Uterus (tissue), 4 donors: ENCODE data around the gene C4orf50. TPM values are rescaled to one million over a fixed set of nuclear protein-coding genes. Genes with fewer than 3 reads are reported as not detected.
A peak's percentile ranks its signal among the peaks of the same experiment; 100 is the strongest.

Source experiments
- DNase-seq, 2 donors: peaks; one replicate each; pipeline ENCODE4 v3.0.0-alpha.2; 2019 to 2020
- H3K27ac ChIP-seq, 2 donors: fragments of 200-600 bp; sonication (generic); 1 replicate in 1 of 2; 2 replicates in 1 of 2; pipeline ENCODE4 v1.5.1; 2016 to 2018
- H3K27me3 ChIP-seq, 2 donors: fragments of 200-600 bp; sonication (generic); one replicate each; pipeline ENCODE4 v1.5.1; 2018 to 2019; ENCODE audit warnings: control low read depth in 1 of 2
- H3K36me3 ChIP-seq, 2 donors: fragments of 200-600 bp; sonication (generic); one replicate each; pipeline ENCODE4 v1.5.1; 2019; ENCODE audit warnings: control low read depth in 1 of 2
- H3K4me1 ChIP-seq, 2 donors: fragments of 200-600 bp; sonication (generic); one replicate each; pipeline ENCODE4 v1.5.1; 2018 to 2019; ENCODE audit warnings: control low read depth in 1 of 2
- H3K4me3 ChIP-seq, 2 donors: fragments of 200-600 bp; sonication (generic); 1 replicate in 1 of 2; 2 replicates in 1 of 2; pipeline ENCODE4 v1.5.1; 2018 to 2019; ENCODE audit warnings: mild to moderate bottlenecking in 1 of 2
- H3K9me3 ChIP-seq, 2 donors: fragments of 200-600 bp; sonication (generic); one replicate each; pipeline ENCODE4 v1.5.1; 2019; ENCODE audit warnings: control low read depth in 1 of 2
- POLR2A ChIP-seq, 2 donors: fragments of 450-650 bp; IDR thresholded peaks; one replicate each; pipeline ENCODE4 v1.6.1; 2016; ENCODE audit warnings: antibody characterized with exemption in 2 of 2, mild to moderate bottlenecking in 1 of 2, moderate library complexity in 1 of 2
- intact Hi-C: fragments of 100-400 bp; cut with DNase I; formaldehyde crosslinking; loops from one replicate; pipeline ENCODE4 v1.15.1; 2023; ENCODE audit warnings: low total_unique reads
- total RNA-seq, 4 donors: library from RNA; depleted of rRNA in 3 of 4; stranded (reverse); fragments of >200 nt in 3 of 4; gene quantifications; one replicate each; pipeline versions ENCODE4 v1.1.0 to v1.2.4, GENCODE V29; 2014 to 2023
- TF ChIP-seq, protein P1 (sequence below), 4 experiments: fragments of 200-600 bp in 2 of 4; fragments of 450-650 bp in 2 of 4; sonication (generic) in 2 of 4; IDR thresholded peaks; one replicate each; pipeline ENCODE4 v1.5.1; 2016 to 2019; ENCODE audit warnings: antibody characterized with exemption in 4 of 4, mild to moderate bottlenecking in 2 of 4, moderate library complexity in 1 of 4
- donor health status: DM: yes; HTN: yes; CAD: no.

The C4orf50 gene
- total RNA-seq, 4 donors from 2014 or later, result under 0.01 to 0.07 TPM; not detected in 2

DNA sequence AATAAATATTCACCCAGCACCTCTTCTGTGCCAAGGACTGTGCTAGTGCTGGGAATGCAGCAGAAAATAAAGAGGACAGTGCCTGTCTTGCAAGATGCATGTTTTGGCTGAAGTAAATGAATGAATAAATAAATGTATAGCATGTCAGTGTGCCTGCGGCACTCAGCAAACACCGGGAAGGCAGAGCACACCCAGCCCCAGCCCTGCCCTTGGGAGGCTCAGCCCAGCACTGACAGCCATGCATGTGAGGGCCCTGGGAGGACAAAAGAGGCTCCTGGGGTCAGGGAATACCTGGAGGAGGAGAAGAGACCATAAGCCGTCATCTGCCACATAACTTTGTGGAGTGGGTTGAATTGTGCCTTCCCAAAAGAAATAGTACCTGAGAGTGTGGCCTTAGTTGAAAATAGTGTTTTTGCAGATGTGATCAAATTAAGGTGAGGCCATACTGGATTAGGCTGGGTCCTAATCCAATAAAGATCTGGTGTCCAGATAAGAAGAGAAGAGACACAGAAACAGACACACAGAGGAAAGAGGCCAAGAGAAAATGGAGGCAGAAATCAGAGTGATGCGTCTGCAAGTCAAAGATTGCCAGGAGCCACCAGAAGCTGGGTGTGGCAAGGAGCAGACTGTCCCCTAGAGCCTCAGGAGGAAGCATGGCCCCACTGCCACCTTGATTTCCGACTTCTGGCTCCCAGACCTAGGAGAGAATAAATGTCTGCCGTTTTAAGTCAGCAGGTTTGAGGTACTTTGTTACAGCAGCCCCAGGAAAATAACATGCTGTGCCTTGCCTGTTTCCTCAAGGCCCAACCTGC is 16.3 kb downstream of the C4orf50 start:
- Histone ChIP-seq H3K36me3 (no peaks in the 10 kb centered on the region), H3K9me3 (no peaks in the 10 kb centered on the region), H3K4me3 (no peak overlapping the region), H3K4me1 (no peaks in the 10 kb centered on the region), H3K27ac (no peak overlapping the region), H3K27me3 (no peaks in the 10 kb centered on the region)
- TF ChIP-seq, protein P1, sequence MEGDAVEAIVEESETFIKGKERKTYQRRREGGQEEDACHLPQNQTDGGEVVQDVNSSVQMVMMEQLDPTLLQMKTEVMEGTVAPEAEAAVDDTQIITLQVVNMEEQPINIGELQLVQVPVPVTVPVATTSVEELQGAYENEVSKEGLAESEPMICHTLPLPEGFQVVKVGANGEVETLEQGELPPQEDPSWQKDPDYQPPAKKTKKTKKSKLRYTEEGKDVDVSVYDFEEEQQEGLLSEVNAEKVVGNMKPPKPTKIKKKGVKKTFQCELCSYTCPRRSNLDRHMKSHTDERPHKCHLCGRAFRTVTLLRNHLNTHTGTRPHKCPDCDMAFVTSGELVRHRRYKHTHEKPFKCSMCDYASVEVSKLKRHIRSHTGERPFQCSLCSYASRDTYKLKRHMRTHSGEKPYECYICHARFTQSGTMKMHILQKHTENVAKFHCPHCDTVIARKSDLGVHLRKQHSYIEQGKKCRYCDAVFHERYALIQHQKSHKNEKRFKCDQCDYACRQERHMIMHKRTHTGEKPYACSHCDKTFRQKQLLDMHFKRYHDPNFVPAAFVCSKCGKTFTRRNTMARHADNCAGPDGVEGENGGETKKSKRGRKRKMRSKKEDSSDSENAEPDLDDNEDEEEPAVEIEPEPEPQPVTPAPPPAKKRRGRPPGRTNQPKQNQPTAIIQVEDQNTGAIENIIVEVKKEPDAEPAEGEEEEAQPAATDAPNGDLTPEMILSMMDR (IDR thresholded peaks at IDR 0.05), result no peak
- no peak for TF ChIP-seq POLR2A (IDR thresholded peaks at IDR 0.05)
- intact Hi-C loops, result no loop called here
- no peak for DNase-seq

DNA sequence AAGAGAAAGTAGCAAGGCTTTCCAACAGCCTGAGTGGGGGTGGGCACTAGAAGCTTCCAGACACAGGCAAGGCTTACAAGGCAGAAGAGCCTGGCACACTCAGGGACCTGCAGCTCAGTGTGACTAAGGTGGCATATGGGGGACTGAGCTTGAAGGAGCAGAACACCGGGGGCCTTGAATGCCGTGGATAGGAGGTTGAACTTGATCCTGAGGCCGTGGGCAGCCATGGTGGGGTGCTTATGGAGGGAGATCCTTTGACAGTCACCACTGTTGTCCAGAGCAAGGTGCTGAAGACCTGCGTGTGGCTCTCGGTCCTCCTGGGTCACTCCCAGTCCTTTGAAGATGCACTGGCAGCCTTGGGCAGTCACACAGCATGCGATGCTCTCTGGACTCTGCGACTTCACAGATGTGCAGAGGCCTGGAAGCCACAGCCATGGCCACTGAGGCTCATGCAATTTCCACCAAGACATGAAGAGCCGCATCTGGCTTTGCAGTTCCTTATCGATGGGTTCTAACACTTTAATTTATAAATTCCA is 18.3 kb downstream of the C4orf50 start:
- DNase-seq, result no peak
- Histone ChIP-seq H3K27ac (no peak overlapping the region), H3K4me3 (no peak overlapping the region), H3K9me3 (no peaks in the 10 kb centered on the region), H3K4me1 (no peaks in the 10 kb centered on the region), H3K27me3 (no peaks in the 10 kb centered on the region), H3K36me3 (no peaks in the 10 kb centered on the region)
- no peak for TF ChIP-seq POLR2A (IDR thresholded peaks at IDR 0.05)
- TF ChIP-seq, protein P1 (IDR thresholded peaks at IDR 0.05), result no peak
- intact Hi-C loops, result no loop called here

DNA sequence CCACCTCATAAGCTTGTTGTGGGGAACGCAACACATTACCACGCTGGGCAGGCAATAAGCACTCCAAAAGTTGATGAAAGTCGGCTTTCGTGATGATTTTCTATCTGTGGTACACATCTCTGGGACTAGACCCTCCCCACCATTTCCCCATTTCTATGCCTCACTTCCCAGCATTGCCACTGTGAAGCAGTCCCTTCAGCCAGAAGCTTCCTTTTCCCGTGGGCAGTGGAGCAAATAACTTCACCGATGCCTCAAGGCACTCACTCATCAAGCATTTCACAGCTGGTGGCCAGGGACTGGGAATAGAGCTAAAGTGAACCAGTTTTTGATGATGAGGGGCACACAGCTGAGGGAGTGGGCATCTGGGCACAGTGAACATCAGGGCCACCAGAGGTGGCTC is 18.9 kb downstream of the C4orf50 start:
- H3K4me3 ChIP-seq, result no peak overlapping the region
- H3K27me3 ChIP-seq, result no peaks in the 10 kb centered on the region
- H3K36me3 ChIP-seq, result no peaks in the 10 kb centered on the region
- TF ChIP-seq, protein P1 (IDR thresholded peaks at IDR 0.05), result no peak
- TF ChIP-seq POLR2A (IDR thresholded peaks at IDR 0.05), result no peak
- DNase-seq, result no peak
- intact Hi-C loops, result no loop called here
- H3K9me3 ChIP-seq, result no peaks in the 10 kb centered on the region
- no peak overlapping the region for H3K27ac ChIP-seq
- H3K4me1 ChIP-seq, result no peaks in the 10 kb centered on the region

DNA sequence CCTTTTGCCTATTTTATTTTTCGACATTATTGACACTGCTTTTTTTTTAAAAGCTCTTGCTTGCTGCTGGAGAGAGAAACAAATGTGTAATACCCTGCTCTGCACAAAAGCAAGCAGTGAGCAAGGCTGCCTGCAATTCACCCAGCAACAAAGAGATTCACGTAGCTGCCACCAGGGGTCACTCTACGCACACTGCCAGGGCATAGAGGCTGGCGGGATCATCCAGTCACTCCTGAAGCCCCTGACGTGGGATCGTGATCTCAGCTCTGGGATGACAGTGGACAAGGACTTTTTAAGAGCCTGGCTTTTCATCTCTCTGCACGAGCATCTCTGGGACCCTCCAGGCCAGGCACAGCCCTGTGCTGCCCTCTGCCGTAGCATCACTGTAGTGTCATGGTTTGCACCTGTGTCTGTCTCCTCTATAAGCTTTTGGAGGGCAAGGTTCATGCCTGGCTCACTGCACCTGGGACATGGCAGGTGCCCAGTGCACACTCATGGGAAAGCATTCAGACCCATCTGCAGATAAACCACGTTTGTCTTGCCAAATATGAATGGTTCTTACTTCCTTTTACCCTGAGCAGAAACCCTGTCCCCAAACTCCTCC is 19.8 kb downstream of the C4orf50 start:
- DNase-seq, result peak; percentile 34 to 40

More for the DNA sequence above, 19.8 kb downstream of the C4orf50 start:
- intact Hi-C loops, result no loop called here
- Histone ChIP-seq H3K4me3 (no peak overlapping the region), H3K9me3 (no peaks in the 10 kb centered on the region), H3K4me1 (no peaks in the 10 kb centered on the region), H3K36me3 (no peaks in the 10 kb centered on the region), H3K27me3 (no peaks in the 10 kb centered on the region), H3K27ac (no peak overlapping the region)
- no peak for TF ChIP-seq POLR2A (IDR thresholded peaks at IDR 0.05)
- TF ChIP-seq, protein P1 (IDR thresholded peaks at IDR 0.05), result peak; percentile 74 to 88 (median 76)
